SK-N-DZ (cell line): ENCODE results near the gene TFCP2L1. TPM values are rescaled to one million over a fixed set of nuclear protein-coding genes. Genes with fewer than 3 reads are reported as not detected.
"Not testable (repeated sequence)": the region's sequence is repeated elsewhere in the genome, so short reads cannot be mapped to it uniquely, and the experiment has no call there.

Experiments
- DNase-seq: peaks from one replicate; pipeline ENCODE4 v3.0.0-alpha.2; 2015; ENCODE audit warnings: low spot score
- polyA plus RNA-seq, 2 experiments: library from polyadenylated mRNA; depleted of rRNA; stranded (reverse); fragments of >200 nt; gene quantifications; 2 replicates each; pipeline ENCODE4 v1.2.3, GENCODE V29; 2014

TFCP2L1 gene, protein sequence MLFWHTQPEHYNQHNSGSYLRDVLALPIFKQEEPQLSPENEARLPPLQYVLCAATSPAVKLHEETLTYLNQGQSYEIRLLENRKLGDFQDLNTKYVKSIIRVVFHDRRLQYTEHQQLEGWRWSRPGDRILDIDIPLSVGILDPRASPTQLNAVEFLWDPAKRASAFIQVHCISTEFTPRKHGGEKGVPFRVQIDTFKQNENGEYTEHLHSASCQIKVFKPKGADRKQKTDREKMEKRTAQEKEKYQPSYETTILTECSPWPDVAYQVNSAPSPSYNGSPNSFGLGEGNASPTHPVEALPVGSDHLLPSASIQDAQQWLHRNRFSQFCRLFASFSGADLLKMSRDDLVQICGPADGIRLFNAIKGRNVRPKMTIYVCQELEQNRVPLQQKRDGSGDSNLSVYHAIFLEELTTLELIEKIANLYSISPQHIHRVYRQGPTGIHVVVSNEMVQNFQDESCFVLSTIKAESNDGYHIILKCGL
- polyA plus RNA-seq (2014; cell fraction: cytosol; rRNA removed) = not detected in 2 replicates
- 0.08 TPM in 1 of 2 replicates, not detected in the other for polyA plus RNA-seq (2014; cell fraction: nucleus; rRNA removed)

- DNase-seq = no peak
These were observed at the start of gene TFCP2L1 for GRCh38 chr2:121284463-121285449. Gene TFCP2L1 (minus strand): TSS chr2:121285202. CDS start chr2:121285109, 93 bp downstream.

DNA sequence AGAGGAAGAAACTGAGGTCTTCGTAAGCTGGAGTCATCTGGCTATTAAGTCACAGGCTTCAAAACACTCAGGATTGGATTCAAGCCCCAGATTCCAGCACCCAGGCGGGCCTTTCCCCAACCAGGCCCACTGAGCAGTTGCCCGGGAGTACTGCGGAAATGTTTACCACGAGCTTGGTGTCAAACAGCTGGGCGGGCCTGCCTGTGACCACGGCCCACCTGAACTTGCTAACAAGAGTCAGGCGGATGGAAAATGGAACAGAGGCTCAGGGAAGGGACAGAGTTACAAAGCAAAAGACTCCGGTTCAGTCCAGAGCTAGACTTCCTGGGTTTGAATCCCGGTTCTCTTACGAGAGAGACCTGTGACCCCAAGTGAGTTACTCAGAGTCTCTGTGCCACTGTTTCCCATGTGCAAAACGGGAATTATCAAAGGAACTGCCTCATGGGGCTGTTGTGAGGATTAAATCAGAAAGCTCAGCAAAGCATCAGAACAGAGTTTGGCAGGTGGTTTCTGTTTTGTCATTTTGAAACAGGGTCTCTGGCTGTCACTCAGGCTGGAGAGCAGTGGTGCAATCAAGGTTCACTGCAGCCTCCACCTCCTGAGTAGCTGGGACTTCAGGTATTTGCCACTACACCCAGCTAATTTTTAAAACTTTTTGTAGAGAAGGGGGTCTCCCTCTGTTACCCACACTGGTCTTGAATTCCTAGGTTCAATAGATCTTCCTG, 49.0 kb upstream of the TFCP2L1 start:
- no peak for DNase-seq

DNA sequence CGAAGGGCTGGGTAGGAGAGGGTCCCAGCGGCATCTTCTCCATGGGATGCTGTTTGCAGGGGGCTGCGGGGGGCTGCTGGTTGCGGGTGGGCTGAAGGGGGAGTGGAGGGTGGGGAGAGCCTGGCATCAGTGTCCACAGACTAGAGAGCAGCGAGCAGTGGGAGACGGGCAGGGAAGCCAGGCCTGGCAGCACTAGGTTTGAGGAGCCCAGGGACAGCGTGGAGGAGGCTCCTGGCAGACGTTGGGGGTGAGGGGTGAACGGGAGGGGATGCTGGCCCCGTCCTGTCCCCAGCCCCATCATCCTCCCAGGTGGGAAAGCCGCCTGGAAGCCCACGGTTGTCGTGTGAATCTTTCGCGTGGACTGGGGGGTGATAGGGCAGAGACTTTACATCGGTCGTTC, 48.2 kb upstream of the TFCP2L1 start:
- DNase-seq = no peak

GRCh38 chr2:121331324-121331723, 46.3 kb upstream of the TFCP2L1 start:
- not testable (repeated sequence) for DNase-seq

- DNase-seq = no peak
These were observed 45.9 kb upstream of the TFCP2L1 start for GRCh38 chr2:121330921-121331320.

- no peak for DNase-seq
These were observed 44.8 kb upstream of the TFCP2L1 start for GRCh38 chr2:121329786-121330185.

GRCh38 chr2:121326628-121327027, 41.6 kb upstream of the TFCP2L1 start:
- DNase-seq = no peak

DNA sequence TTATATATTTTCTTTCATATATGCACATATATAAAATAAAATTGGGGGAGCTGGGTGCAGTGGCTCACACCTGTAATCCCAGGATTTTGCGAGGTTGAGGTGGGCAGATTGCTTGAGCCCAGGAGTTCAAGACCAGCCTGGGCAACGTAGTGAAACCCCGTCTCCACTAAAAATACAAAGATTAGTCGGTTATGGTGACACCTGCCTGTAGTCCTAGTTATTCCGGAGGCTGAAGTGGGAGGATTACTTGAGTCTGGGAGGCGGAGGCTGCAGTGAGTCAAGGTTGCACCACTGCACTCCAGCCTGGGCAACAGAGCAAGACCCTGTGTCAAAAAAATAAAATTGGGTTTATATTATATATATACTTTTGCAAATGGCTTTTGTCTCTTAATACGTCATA, 39.6 kb upstream of the TFCP2L1 start:
- no peak for DNase-seq

- DNase-seq = no peak
These were observed 36.5 kb upstream of the TFCP2L1 start for GRCh38 chr2:121321476-121321875.

DNA sequence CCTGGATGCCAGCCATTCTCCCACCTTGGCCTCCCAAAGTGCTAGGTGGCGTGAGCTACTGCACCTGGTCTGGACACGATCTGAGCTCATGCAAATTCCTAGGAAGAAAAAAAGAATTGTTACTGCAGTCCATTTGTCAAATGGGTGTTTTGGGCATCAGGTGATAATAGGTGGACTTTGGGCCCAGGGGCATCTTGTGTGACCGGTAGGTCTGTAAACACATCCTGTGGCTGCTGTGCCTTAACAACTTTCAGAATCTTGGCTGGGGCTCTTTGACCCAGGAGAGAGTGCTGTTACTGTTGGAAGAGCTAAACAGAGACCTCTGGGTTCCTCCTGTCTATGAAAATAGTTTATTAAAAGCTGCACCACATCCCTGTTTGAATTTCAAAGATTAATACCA, 34.9 kb upstream of the TFCP2L1 start:
- no peak for DNase-seq

DNA sequence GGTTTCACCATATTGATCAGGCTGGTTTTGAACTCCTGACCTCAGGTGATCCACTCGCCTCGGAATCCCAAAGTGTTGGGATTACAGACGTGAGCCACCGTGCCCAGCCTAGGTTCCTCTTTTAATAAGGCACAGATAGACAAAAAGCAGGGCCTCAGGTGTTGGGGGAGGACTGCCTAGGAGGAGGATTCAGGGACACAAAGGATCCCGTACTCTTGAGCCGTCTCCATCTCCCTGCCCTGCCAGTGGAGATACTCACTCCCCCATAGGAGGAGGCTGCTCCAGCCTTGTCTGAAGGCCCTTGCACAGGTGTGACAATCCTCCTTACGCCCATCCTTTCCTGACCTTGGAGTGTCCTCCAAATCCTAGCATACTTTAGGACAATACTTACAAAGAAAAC, 32.0 kb upstream of the TFCP2L1 start:
- DNase-seq = no peak

GRCh38 chr2:121313701-121314100, 28.7 kb upstream of the TFCP2L1 start:
- not testable (repeated sequence) for DNase-seq

DNA sequence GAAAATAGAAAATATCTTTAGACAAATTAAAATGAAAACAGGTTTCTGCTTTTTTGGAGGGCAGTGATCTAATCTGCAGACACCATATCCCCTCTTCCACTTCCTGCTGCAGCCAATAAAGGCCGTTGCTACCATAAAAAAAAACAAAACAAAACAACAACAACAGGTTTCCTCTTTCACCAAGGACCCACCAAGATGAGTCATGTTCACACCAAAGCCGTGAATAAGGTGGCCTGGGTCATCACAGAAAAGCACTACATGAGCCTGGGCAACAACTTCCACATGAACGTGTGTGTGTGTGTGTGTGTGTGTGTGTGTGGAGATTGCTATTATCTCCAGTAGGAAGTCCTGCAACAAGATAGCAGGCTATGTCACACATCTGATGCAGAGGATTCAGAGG, 24.8 kb upstream of the TFCP2L1 start:
- no peak for DNase-seq

DNA sequence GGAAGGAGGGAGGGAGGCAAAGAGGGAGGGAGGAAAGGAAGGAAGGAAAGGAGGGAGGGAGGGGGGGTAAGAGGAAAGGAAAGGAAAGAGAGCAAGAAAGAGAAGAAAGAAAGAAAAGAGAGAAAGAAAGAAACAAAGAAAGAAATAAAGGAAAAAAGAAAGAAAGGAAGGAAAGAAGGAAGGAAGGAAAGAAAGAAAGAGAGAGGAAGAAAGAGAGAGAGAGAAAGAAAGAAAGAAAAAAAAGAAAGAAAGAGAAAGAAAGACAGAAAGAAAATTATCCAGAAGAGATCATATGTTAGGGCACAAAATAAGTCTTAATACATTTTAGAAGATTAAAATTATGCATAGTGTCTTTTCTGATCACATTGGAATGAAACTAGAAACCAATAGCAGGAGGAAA, 24.3 kb upstream of the TFCP2L1 start:
- no peak for DNase-seq

- no peak for DNase-seq
These were observed 22.0 kb upstream of the TFCP2L1 start for GRCh38 chr2:121307048-121307447.

DNA sequence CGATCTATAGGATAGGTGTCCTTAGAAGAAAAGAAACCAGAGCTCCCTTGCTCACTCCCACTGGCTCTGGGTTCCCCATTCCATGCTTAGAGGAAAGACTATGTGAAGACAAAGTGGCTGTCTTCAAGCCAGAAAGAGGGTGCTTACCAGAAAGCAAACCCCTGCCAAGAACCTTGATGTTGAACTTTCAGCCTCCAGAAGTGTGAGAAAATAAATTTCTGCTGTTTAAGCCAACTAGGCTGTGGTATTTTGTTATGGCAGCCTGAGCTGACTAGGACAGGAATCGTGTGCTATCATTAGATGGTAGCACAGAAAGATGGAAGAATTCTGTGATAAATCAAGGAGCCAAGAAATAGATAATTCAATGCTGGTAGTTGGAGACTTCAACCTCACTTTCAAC, 19.9 kb upstream of the TFCP2L1 start:
- DNase-seq = no peak

GRCh38 chr2:121303531-121304263, 18.7 kb upstream of the TFCP2L1 start:
- no peak for DNase-seq

DNA sequence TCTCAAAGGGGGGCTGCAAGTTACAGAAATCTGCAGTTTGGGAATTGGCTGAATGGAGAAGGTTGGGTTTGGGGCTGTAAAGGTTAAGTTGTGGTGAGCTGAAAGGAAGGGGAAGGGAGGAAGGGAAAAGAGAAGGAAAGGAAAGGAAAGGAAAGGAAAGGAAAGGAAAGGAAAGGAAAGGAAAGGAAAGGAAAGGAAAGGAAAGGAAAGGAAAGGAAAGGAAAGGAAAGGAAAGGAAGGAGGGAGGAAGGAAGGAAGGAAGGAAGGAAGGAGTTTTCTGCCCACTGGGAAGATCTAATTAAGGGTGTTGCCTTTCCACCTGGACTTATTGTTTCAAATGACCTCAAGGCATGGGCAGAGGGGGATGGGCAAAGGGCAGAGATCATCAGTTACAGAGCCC, 16.2 kb upstream of the TFCP2L1 start:
- DNase-seq = not testable (repeated sequence)

DNA sequence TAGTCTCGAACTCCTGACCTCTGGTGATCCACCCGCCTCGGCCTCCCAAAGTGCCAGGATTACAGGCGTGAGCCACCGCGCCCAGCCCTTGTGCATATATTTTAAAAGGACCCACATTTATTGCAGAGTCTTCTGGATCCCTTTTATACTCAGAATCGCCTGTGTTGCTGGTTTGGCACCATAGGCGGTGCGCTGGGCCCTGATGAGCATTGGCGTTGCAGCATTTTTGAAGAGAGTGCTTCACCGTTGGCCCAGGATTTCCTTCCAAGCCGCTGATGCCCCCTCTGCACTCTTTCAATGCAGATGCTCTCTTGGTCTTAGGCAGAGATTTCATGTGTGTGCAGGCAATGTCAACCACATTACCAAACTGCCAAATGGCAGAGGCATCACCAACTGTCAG, 13.5 kb upstream of the TFCP2L1 start:
- no peak for DNase-seq

- not testable (repeated sequence) for DNase-seq
These were observed 12.9 kb upstream of the TFCP2L1 start for GRCh38 chr2:121297866-121298265.
